Renal cortex interstitium (tissue), 3 donors: ENCODE results near the gene SPATA1. TPM values are rescaled to one million over a fixed set of nuclear protein-coding genes. Genes with fewer than 3 reads are reported as not detected.

Experiments
- polyA plus RNA-seq, 3 donors: library from polyadenylated mRNA; unstranded; fragments of 120-200 nt; gene quantifications; one replicate each; pipeline ENCODE4 v1.2.1, GENCODE V29; 2013; ENCODE audit not compliant: insufficient read length in 3 of 3

Gene SPATA1
- polyA plus RNA-seq, 3 donors = 1.6 to 5.6 (median 2.1) TPM

Other genes with a start within 250 kb of the SPATA1 start
- 1 to 10 TPM; 5.4 to 7.5 (median 5.8) TPM for gene SAMD13, start 204.7 kb upstream of the SPATA1 start, polyA plus RNA-seq
- gene DNASE2B, start 107.9 kb upstream of the SPATA1 start, polyA plus RNA-seq = under 1 TPM in 2 of 3 donors, not detected in 1; 0.09 to 0.18 TPM
- 10 to 100 TPM; 42.1 to 53.0 (median 45.9) TPM for gene RPF1, start 27.1 kb upstream of the SPATA1 start, polyA plus RNA-seq
- 100 to 1,000 TPM; 144 to 183 (median 165) TPM for gene GNG5, start 195 bp downstream of the SPATA1 start, polyA plus RNA-seq
- gene CTBS, start 68.1 kb downstream of the SPATA1 start, polyA plus RNA-seq = 10 to 100 TPM; 17.8 to 25.5 (median 22.3) TPM
- 10 to 100 TPM; 35.1 to 46.9 (median 39.3) TPM for gene SSX2IP, start 184.1 kb downstream of the SPATA1 start, polyA plus RNA-seq